ENCODE data around the gene PTPN1. TPM values are rescaled to one million over a fixed set of nuclear protein-coding genes. Genes with fewer than 3 reads are reported as not detected.

The PTPN1 gene
- total and polyA plus RNA-seq, 2 donors (not counting 3 experiments of a cell fraction or from before 2014, with no cell fraction given) = 41.1 to 64.3 TPM

- no peaks in the 10 kb centered on the region for H4K20me1 ChIP-seq (replicated peaks; ENCODE audit: control insufficient read depth, extremely low read depth, insufficient read depth, low read length)
- FAIRE-seq = no peak
- intact Hi-C loops (cut with micrococcal nuclease) (no loop called here), dilution Hi-C loops (cut with MboI; ENCODE audit: extremely low pct_ligation_motif_present, low sequenced_read_pairs) (no loop called here)
- no peak overlapping the region for H3K27ac ChIP-seq (ENCODE audit: insufficient read depth, low read depth, low read length)
- no peaks in the 10 kb centered on the region for H3K9me3 ChIP-seq (replicated peaks; ENCODE audit: control insufficient read depth, insufficient read depth, low read length)
- TF ChIP-seq GATA2 (IDR thresholded peaks at IDR 0.05; ENCODE audit: insufficient read depth, insufficient read length, low read depth, low read length) (no peak), MYC (IDR thresholded peaks at IDR 0.05; ENCODE audit: low read depth, low read length) (no peak), EZH2 (IDR thresholded peaks at IDR 0.05; ENCODE audit: borderline replicate concordance, low read depth, low read length, severe bottlenecking) (no peak), JUN (IDR thresholded peaks at IDR 0.05; ENCODE audit: borderline replicate concordance, insufficient read depth, insufficient read length, low read depth) (no peak)
- H3K4me2 ChIP-seq (ENCODE audit: insufficient read depth, low read length) = no peak overlapping the region
- peaks cover 98% of the 10 kb centered on the region for H3K79me2 ChIP-seq (ENCODE audit: control insufficient read depth, insufficient read depth, low read length)
- CTCF ChIA-PET = interaction anchor here (3.1 to 8.7 kb wide), 4 partner anchors 10 to 57 kb away, joined by 10 to 133 read pairs (median 16); no protein-coding TSS in a partner anchor
- no peak for DNase-seq (ENCODE audit: low read depth, low spot score)
- no peak overlapping the region for H3K9ac ChIP-seq (replicated peaks; ENCODE audit: extremely low read depth, insufficient read depth, low read length)
- no peaks in the 10 kb centered on the region for H3K27me3 ChIP-seq (ENCODE audit: control insufficient read depth in 2 of 2, insufficient read depth in 2 of 2, low read length in 2 of 2)
- H2AFZ ChIP-seq (ENCODE audit: low read depth, low read length) = no peak overlapping the region
- no peak overlapping the region for H3K4me3 ChIP-seq (replicated peaks in 1 of 3; ENCODE audit: insufficient read depth in 1 of 3, low read depth in 1 of 3, low read length in 3 of 3)
- no TSS peak for BruUV-seq (replicated peaks)
- H3K36me3 ChIP-seq (ENCODE audit: control insufficient read depth in 2 of 2, extremely low read depth in 1 of 2, insufficient read depth in 2 of 2, low read length in 2 of 2) = peaks cover 0 to 2% of the 10 kb centered on the region in 2 experiments
- no peaks in the 10 kb centered on the region for H3K9me1 ChIP-seq (replicated peaks; ENCODE audit: control insufficient read depth, extremely low read depth, insufficient read depth, low read length)
- peaks cover 37% of the 10 kb centered on the region for H3K4me1 ChIP-seq (ENCODE audit: control insufficient read depth, extremely low read depth, insufficient read depth, low read length)
- POLR2A ChIA-PET = no interaction called here
These were observed 5.4 kb downstream of the PTPN1 start for GRCh38 chr20:50515471-50516106.

- peaks cover 0 to 2% of the 10 kb centered on the region in 2 experiments for H3K36me3 ChIP-seq (ENCODE audit: control insufficient read depth in 2 of 2, extremely low read depth in 1 of 2, insufficient read depth in 2 of 2, low read length in 2 of 2)
- no TSS peak for BruUV-seq (replicated peaks)
These were observed 6.2 kb downstream of the PTPN1 start for GRCh38 chr20:50516180-50516934.

More at GRCh38 chr20:50516180-50516934, 6.2 kb downstream of the PTPN1 start:
- no peaks in the 10 kb centered on the region for H3K27me3 ChIP-seq (ENCODE audit: control insufficient read depth in 2 of 2, insufficient read depth in 2 of 2, low read length in 2 of 2)
- no peak for FAIRE-seq
- DNase-seq (ENCODE audit: low read depth, low spot score) = no peak
- no peak overlapping the region for H3K4me3 ChIP-seq (replicated peaks in 1 of 3; ENCODE audit: insufficient read depth in 1 of 3, low read depth in 1 of 3, low read length in 3 of 3)
- no peak overlapping the region for H2AFZ ChIP-seq (ENCODE audit: low read depth, low read length)
- H3K9me1 ChIP-seq (replicated peaks; ENCODE audit: control insufficient read depth, extremely low read depth, insufficient read depth, low read length) = no peaks in the 10 kb centered on the region
- dilution Hi-C loops (cut with MboI; ENCODE audit: extremely low pct_ligation_motif_present, low sequenced_read_pairs) (no loop called here), intact Hi-C loops (cut with micrococcal nuclease) (no loop called here)
- peaks cover 45% of the 10 kb centered on the region for H3K4me1 ChIP-seq (ENCODE audit: control insufficient read depth, extremely low read depth, insufficient read depth, low read length)
- H3K9me3 ChIP-seq (replicated peaks; ENCODE audit: control insufficient read depth, insufficient read depth, low read length) = no peaks in the 10 kb centered on the region
- ChIA-PET CTCF (interaction anchor here (0.9 to 8.7 kb wide), 4 partner anchors 9 to 63 kb away, joined by 3 to 133 read pairs (median 8); no protein-coding TSS in a partner anchor), POLR2A (interaction anchor here (0.6 kb wide), 1 partner anchor 12 kb away, joined by 9 read pairs; no protein-coding TSS in a partner anchor)
- TF ChIP-seq GATA2 (IDR thresholded peaks at IDR 0.05; ENCODE audit: insufficient read depth, insufficient read length, low read depth, low read length) = no peak
- no peaks in the 10 kb centered on the region for H4K20me1 ChIP-seq (replicated peaks; ENCODE audit: control insufficient read depth, extremely low read depth, insufficient read depth, low read length)
- no peak overlapping the region for H3K27ac ChIP-seq (ENCODE audit: insufficient read depth, low read depth, low read length)
- no peak overlapping the region for H3K4me2 ChIP-seq (ENCODE audit: insufficient read depth, low read length)
- H3K9ac ChIP-seq (replicated peaks; ENCODE audit: extremely low read depth, insufficient read depth, low read length) = no peak overlapping the region
- H3K79me2 ChIP-seq (ENCODE audit: control insufficient read depth, insufficient read depth, low read length) = peaks cover 97% of the 10 kb centered on the region

All from endothelial cell of umbilical vein (primary cell).